Astrocyte (in vitro differentiated cells and primary cell): Measurements from ENCODE around the gene DPAGT1.

Experiments
- CTCF ChIP-seq: IDR thresholded peaks from 2 replicates; pipeline ENCODE4 v1.5.1; 2011; ENCODE audit warnings: low read depth, mild to moderate bottlenecking, inconsistent platforms, low read length, moderate library complexity; ENCODE audit not compliant: insufficient read depth
- EZH2 ChIP-seq: IDR thresholded peaks from 2 replicates; pipeline ENCODE4 v1.6.1; 2012; ENCODE audit warnings: mild to moderate bottlenecking, low read length, inconsistent platforms; ENCODE audit not compliant: insufficient read depth

DNA sequence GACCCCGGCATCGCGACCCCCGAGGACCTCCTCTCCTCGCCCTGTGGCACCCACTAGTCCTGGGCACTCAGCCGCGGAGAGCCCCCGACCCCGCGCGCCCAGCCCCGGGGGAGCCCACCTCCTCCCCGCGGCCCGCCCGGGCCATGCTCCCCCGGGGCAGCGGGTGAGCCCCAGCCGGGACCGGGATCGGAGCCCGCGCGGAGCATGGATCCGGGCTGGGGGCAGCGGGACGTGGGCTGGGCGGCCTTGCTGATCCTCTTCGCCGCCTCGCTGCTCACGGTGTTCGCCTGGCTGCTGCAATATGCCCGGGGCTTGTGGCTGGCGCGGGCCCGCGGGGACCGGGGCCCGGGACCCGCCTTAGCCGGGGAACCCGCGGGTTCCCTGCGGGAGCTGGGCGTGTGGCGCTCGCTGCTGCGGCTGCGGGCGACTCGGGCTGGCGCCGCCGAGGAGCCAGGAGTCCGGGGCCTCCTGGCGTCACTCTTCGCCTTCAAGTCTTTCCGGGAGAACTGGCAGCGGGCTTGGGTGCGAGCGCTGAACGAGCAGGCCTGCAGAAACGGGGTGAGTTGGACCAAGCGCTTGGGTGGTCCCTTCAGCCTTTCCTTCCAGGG, 6.0 kb upstream of the DPAGT1 start:
- TF ChIP-seq CTCF (no peak), EZH2 (no peak)
